Lower lobe of right lung (tissue), 2 donors: ENCODE data around the gene MYLK. TPM values are rescaled to one million over a fixed set of nuclear protein-coding genes. Genes with fewer than 3 reads are reported as not detected.
A peak's percentile ranks its signal among the peaks of the same experiment; 100 is the strongest.

ENCODE experiments used
- ATAC-seq, 2 donors: fragments of 200-7000 bp; cut with Tn5 transposase; one replicate each; pipeline ENCODE4 v1.9.1; 2020 to 2022; ENCODE audit warnings: mild to moderate bottlenecking in 2 of 2, moderate library complexity in 2 of 2
- DNase-seq: peaks from one replicate; pipeline ENCODE4 v3.0.0-alpha.2; 2020
- H3K27ac ChIP-seq: fragments of 200-600 bp; one replicate; pipeline ENCODE4 v1.8.0; 2022
- H3K27me3 ChIP-seq: fragments of 200-600 bp; one replicate; pipeline ENCODE4 v1.8.0; 2022; ENCODE audit warnings: low read depth
- H3K36me3 ChIP-seq: fragments of 200-600 bp; one replicate; pipeline ENCODE4 v1.8.0; 2022; ENCODE audit warnings: mild to moderate bottlenecking
- H3K4me1 ChIP-seq: fragments of 200-600 bp; one replicate; pipeline ENCODE4 v1.8.0; 2022
- H3K4me3 ChIP-seq: fragments of 200-600 bp; one replicate; pipeline ENCODE4 v1.8.0; 2022; ENCODE audit warnings: mild to moderate bottlenecking
- H3K9me3 ChIP-seq: fragments of 200-600 bp; one replicate; pipeline ENCODE4 v1.8.0; 2022
- intact Hi-C: fragments of 100-400 bp; cut with DNase I; formaldehyde crosslinking; loops from one replicate; pipeline ENCODE4 v1.11.0; 2022
- total RNA-seq: library from RNA; stranded (reverse); fragmentation: NEBNext Ultra II Directional; extraction: Animal tissue kit (Norgen Biotek cat#: 25700); gene quantifications from one replicate; pipeline ENCODE4 v1.2.1, GENCODE V29; 2021
- TF ChIP-seq, protein P1 (sequence below): fragments of 200-600 bp; IDR thresholded peaks from one replicate; pipeline ENCODE4 v1.8.0; 2022; ENCODE audit warnings: antibody characterized with exemption, mild to moderate bottlenecking
- donor health status: DM: no; HTN: yes; CAD: no; lungs with severe emphysema.

The MYLK gene
- total RNA-seq, 1 donor from 2014 or later, result 156 TPM

DNA sequence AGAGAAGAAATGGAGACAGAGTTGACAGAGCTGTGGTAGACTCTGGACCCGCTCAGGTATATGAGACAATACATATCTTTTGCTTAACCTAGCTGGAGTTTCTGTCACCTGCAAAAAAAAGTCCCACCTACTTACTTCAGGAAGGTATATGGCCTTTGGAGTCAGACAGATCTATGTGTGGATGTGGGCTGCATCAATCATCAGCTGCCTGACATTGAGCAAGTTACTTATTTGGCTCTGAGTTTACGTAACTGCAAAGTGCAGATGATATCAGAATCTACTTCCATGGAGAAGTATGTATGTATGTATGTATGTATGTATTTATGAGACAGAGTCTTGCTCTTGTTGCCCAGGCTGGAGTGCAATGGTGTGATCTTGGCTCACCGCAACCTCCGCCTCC is 124.3 kb downstream of the MYLK start:
- no peak for ATAC-seq
- intact Hi-C loops, result no loop called here
- no peaks in the 10 kb centered on the region for H3K9me3 ChIP-seq
- no peak for DNase-seq
- H3K27me3 ChIP-seq, result no peaks in the 10 kb centered on the region
- H3K4me1 ChIP-seq, result peaks cover 24% of the 10 kb centered on the region
- TF ChIP-seq, protein P1, sequence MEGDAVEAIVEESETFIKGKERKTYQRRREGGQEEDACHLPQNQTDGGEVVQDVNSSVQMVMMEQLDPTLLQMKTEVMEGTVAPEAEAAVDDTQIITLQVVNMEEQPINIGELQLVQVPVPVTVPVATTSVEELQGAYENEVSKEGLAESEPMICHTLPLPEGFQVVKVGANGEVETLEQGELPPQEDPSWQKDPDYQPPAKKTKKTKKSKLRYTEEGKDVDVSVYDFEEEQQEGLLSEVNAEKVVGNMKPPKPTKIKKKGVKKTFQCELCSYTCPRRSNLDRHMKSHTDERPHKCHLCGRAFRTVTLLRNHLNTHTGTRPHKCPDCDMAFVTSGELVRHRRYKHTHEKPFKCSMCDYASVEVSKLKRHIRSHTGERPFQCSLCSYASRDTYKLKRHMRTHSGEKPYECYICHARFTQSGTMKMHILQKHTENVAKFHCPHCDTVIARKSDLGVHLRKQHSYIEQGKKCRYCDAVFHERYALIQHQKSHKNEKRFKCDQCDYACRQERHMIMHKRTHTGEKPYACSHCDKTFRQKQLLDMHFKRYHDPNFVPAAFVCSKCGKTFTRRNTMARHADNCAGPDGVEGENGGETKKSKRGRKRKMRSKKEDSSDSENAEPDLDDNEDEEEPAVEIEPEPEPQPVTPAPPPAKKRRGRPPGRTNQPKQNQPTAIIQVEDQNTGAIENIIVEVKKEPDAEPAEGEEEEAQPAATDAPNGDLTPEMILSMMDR, result no peak
- no peak overlapping the region for H3K27ac ChIP-seq
- H3K36me3 ChIP-seq, result no peaks in the 10 kb centered on the region
- no peak overlapping the region for H3K4me3 ChIP-seq

DNA sequence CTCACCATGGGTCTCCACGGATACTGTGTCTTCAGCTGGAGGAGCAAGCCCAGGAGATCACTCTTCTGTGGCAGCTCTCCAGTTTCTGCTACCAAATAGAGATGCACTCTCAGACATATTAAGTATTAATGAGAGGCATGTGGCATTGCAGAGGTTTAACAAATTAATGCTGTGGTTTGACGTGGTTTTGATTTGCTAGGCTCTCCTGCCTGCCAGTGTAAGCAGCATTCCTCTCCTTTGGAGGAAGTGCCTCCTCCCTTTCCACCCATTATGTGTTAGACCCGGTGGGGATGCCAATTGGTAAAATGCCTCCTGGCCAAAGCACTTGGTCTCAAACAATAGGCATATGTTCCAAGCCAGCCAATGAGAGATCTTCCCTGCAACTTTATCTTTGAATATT is 124.8 kb downstream of the MYLK start:
- H3K9me3 ChIP-seq, result no peaks in the 10 kb centered on the region
- TF ChIP-seq, protein P1, result no peak
- no peaks in the 10 kb centered on the region for H3K36me3 ChIP-seq
- ATAC-seq (no peak), DNase-seq (no peak)
- no peaks in the 10 kb centered on the region for H3K27me3 ChIP-seq
- no peak overlapping the region for H3K4me3 ChIP-seq
- intact Hi-C loops, result no loop called here
- no peak overlapping the region for H3K27ac ChIP-seq
- H3K4me1 ChIP-seq, result peaks cover 30% of the 10 kb centered on the region

DNA sequence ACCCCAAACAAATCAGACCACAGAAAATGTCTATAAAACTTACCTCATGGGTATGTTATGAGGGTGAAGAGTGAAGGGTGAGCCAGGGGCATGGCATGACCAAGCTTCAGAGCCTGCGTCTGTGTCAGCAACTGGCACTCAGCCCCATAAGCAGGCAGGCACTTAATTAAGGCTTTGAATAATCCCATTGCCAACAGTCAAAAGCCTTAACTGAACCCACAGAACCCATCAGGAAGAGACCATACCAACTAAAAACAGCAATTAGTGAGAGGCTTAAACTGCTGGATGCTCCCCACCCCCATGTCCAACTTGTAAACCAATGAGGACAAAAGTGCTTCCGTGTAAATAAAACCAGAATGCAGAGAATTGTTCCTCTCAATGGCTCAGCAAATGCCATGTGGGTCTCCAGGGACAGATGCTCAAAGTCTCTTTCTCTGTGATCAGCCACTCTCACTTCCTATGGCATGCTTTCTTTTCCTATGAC is 126.0 kb downstream of the MYLK start:
- H3K9me3 ChIP-seq, result no peaks in the 10 kb centered on the region
- no peaks in the 10 kb centered on the region for H3K27me3 ChIP-seq
- DNase-seq (no peak), ATAC-seq (no peak)
- H3K27ac ChIP-seq, result no peak overlapping the region
- peaks cover 38% of the 10 kb centered on the region for H3K4me1 ChIP-seq
- no peak overlapping the region for H3K4me3 ChIP-seq
- TF ChIP-seq, protein P1, result no peak
- H3K36me3 ChIP-seq, result no peaks in the 10 kb centered on the region
- intact Hi-C loops, result no loop called here

DNA sequence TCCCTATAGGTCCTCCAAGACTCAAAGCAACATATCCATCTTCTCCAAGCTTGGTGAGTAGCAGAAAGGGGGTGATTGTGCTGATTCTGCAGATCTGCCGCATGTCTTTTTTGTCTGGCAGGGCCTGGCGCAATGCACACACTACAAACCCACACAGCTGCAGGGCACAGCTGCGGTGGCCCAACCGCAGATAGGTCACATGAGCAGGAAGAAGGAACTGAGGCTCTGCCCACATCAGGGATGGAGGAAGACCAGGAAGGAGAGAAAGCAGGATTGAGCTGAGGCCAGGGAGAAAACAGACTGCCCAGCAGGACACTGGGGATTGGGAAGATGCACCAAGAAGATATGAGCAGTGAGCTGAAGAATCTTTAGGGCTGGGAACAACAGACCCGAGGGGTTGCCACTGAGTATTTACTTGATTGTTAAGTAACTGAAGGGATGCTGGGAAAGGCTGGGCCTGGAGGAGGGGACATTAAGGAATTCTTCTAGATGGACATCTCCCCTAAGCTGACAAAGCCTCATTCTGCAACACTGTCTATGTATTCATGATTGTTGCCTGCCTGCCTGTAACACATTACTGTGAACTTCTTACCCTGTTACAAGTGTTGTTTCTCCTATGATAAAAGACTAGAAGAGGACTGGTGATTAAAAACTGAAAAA is 126.7 kb downstream of the MYLK start:
- intact Hi-C loops, result no loop called here
- DNase-seq (peak; percentile 66), ATAC-seq (peak; percentile 50 to 64)
- H3K9me3 ChIP-seq, result no peaks in the 10 kb centered on the region
- no peaks in the 10 kb centered on the region for H3K27me3 ChIP-seq
- TF ChIP-seq, protein P1, result no peak
- no peaks in the 10 kb centered on the region for H3K36me3 ChIP-seq
- H3K4me1 ChIP-seq, result peaks cover 44% of the 10 kb centered on the region
- no peak overlapping the region for H3K4me3 ChIP-seq
- no peak overlapping the region for H3K27ac ChIP-seq

DNA sequence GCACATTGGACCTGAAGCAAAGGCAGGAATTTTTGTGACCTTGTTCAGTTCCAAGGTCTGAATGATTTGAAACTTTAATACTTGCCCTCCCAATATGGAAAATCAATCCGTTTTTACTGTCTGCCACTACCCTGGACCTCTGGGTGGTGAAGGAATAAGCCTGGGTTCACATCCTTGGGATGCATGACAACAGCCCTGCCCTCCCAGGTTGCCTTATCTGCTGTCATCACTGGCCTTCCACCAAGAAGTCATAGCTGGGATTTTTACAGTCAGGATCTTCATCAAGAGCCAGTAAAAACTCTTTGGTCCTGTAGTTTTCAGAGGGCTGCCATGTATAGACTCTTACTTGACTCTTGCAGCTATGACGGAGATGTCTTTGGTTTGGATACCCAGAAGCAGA is 128.6 kb downstream of the MYLK start:
- intact Hi-C loops, result no loop called here
- TF ChIP-seq, protein P1, result no peak
- Histone ChIP-seq H3K9me3 (no peaks in the 10 kb centered on the region), H3K27me3 (no peaks in the 10 kb centered on the region), H3K4me1 (peaks cover 48% of the 10 kb centered on the region), H3K27ac (no peak overlapping the region), H3K4me3 (no peak overlapping the region), H3K36me3 (no peaks in the 10 kb centered on the region)
- DNase-seq, result no peak
- ATAC-seq, result no peak
